ENCODE results near the gene MID1IP1. TPM values are rescaled to one million over a fixed set of nuclear protein-coding genes. Genes with fewer than 3 reads are reported as not detected.

Gene MID1IP1, protein sequence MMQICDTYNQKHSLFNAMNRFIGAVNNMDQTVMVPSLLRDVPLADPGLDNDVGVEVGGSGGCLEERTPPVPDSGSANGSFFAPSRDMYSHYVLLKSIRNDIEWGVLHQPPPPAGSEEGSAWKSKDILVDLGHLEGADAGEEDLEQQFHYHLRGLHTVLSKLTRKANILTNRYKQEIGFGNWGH
- polyA plus RNA-seq (2013, experiment 1 of 2; ENCODE audit: insufficient read length): 48.0 TPM
- polyA plus RNA-seq (2013, experiment 2 of 2; ENCODE audit: insufficient read length): 44.7 TPM

DNA sequence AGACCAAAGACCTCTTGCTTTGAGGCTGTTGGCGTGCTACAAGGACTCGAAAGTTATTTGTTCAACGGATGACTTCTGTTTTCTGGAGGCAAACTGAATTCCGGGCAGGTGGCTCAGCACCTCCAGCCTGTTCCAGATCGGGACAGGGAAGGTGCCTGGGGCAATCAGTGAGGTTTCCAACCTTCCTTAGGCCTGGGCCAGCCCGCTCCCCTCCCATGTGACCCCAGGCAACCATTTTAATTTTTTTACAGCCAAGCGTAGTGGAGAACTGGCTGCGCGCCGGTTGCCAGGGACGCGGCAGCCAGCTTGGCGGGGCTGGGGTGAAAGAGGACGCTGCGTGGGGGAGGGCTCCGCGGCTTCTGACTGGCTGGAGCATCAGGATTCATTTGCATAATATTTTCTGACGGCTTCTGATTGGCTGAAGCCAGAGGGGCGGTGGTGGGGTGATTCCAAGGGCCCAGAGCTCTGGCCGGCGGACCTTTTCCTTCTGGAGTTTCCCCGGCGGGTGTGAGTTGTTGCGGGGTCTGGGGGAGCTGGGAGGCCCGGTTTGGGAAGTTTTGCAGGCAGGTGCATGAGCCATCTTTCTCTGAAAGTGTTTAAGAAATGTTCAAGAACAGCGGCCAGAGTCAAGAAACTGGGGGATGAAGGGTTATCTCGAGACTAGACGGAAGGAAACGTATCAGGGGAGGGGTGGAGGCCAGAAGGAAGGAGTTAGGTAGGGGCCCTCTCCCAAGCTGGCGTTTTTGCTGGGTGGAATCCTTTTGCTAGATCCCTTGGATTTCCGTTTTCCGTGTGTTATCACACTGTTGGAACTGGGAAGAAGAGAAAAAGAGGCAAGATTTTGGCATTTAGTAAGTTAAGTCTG is at the start of gene MID1IP1:
TSS of gene MID1IP1 (plus strand) at position 479 of the 865 bp plus-strand sequence. CDS start 3,488 bp downstream, outside the sequence.
- DNase-seq: peak; percentile 93

DNA sequence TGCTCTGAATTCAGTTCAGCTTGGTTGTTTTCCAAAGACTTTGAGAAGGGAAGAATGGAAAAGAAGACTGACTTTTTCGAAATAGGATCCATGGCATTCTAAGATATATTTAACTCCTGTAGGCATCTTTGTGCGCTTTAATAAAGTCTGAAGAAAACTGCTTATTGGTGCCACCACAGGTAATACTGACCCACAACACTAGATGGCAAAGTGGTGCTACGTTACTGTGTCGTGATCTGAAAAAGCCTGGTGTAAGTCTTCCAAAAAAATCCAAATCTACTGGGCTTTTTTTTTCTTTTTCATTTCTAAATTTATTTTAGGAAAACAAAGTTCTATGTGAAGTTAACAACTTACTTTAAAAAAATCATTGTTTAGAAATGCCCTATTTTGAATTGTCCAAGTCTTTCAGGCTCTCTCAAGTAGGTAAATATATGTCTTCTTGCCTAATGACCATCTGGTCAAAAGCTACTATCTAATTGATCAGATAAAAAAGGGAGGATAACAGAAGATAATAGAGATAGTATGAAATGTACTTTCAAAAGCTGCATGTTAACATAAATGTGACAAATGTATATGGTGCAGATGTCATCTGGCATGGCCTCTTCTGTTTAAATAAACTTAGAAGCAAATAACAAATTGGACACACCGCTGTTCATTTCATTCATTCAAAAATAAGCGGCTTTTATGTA is 47.0 kb upstream of the MID1IP1 start:
- DNase-seq: peak; percentile 46

DNA sequence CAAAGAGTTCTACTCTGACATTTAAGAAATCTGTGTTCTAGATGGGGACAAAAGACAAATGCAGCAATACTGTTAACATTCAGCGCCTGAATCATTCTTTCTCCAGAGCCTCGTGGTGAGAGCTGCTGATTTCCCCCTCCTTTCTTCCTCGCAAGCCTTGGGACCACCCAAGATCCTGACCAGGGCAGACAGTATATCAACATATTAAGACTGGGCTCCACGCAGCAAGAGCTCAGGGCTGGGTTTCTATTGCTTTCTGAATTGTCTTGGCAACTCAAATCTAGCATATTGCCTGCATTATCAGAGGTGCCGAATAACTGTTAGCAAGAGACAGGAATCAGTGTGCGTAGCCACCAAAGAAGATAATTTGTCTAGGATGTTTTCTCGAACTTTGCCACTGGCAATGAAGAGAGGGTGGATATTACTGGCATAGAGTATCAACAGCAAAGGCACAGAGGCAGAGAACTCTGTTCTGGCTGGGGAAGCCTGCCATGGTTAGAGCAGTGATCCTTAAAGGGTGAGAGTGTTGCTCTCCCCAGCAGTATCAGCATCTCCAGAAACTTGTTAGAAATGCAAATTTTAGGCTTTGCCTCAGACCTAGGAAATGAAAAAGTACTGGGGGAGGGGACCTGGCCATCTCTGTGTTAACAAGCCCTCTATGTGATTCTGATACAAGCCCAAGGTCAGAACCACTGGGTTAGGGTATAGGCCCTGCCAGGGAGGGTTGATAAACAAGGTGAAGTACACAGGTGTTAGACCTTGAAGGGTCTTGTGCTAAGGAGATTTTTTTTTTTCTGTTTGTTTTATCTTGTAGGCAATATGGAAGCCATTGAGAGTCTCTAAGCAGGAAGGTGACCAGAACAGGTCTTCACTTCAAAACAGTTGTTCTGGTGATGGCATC is 46.2 kb upstream of the MID1IP1 start:
- DNase-seq: no peak

DNA sequence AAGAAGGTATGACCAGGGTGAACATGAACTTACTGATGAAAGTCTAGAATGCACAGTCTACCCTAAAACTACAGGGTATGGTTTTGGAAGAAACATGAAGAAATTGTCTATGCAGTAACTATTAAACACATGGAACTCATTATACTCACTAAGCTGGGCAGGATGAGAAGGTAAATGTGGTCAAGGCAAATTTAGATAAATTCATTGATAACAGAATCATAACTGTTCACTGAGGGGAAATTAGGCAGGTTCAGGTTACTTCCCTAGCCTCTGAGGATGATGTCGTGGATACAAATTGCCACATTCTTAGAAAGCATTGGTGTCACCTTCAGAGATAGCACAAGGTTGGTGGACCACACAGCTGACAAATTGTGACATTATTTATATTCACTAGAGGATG is 40.4 kb upstream of the MID1IP1 start:
- DNase-seq: no peak

DNA sequence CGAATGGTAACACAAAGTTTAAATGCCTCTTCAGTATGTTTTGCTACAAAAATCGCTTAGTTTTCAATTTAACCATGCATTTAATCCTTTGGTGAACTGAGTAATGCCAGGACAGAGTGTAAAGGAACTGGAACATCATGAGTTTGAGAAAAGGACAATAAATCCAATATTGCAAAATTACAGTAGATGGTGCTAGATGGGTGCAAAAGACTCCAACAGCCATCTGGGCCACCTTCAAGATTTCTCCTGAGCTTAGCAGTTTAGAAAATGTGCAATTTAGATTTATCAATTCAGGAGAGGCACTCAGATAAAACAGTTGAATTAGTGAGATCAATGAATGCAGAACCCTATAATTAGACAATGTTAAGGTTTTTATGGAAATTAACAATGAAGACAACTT is 33.2 kb upstream of the MID1IP1 start:
- DNase-seq: peak; percentile 32

DNA sequence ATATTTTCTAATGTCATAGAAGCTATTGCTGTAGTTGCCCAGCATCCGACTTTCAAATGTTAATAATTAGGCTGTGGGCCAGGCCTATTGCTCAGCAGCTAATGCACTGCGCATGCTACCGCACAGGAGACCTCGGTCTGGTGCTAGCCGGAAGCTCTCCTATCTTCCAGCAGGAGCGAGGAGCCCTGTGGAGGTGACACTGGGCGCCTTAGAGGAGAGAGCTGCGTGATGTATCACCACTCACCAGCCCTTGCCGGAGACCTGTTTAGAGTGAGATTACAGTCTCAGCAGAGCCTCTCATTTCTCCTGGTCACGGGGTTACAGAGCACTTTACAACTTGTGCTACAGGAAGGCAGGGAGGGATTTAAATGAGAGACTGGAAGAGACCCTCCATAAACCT is 31.1 kb upstream of the MID1IP1 start:
- DNase-seq: no peak

DNA sequence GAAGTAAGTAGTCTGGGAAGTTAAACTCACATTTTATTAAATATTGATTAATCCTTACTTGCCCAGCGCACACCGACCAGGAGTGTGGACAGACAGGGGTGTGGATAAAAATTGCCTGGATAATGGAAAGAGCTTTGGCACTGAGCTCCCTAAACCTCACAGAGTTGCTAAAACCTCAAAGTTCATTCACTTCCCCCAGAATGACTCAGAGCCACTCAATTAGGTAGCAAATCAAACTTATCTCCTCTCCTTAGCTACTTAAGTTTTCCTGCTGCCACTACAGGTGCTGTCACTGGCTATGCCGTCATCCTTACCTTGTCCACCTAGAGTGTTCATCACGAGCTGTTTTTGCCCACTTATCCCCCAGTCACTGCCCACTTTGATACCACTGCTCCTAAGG is 27.0 kb upstream of the MID1IP1 start:
- DNase-seq: no peak

DNA sequence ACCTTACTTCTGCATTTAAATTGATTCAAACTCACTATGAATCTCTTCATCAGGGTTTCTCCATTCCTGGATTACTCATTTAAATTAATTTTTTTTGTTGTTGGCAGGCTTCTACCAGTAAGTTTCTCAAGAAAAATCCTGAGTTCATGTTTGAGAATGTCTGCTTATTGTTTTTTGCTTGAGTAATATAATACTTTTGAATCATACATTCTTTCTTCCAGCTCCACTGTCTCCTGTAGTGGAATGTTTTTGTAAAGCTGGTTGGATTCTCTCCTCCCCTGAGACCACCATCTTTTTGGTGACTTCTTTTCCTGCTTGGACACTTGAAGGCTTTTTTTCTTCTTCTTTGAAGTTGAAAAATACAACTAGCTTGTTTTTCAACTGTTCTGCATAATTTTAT is 4.3 kb upstream of the MID1IP1 start:
- DNase-seq: peak; percentile 85

DNA sequence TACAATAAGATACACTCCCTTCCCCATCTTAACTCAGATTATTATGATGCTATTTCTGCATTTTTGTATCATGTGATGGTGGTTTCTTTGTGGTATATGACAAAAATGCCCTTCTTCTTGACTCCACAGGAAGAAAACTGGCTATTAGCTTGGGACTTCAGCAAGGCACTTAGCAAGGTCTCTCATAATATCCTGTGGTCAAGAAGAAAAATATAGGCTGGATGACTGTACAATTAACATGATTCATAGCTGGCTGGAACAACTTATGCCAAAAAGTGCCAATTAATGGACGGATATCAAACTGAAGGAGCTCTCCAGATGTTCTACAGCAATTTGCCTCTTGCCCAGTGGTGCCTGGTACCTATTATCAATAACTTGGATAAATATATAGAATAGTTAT is 2.3 kb upstream of the MID1IP1 start:
- DNase-seq: peak; percentile 91

DNA sequence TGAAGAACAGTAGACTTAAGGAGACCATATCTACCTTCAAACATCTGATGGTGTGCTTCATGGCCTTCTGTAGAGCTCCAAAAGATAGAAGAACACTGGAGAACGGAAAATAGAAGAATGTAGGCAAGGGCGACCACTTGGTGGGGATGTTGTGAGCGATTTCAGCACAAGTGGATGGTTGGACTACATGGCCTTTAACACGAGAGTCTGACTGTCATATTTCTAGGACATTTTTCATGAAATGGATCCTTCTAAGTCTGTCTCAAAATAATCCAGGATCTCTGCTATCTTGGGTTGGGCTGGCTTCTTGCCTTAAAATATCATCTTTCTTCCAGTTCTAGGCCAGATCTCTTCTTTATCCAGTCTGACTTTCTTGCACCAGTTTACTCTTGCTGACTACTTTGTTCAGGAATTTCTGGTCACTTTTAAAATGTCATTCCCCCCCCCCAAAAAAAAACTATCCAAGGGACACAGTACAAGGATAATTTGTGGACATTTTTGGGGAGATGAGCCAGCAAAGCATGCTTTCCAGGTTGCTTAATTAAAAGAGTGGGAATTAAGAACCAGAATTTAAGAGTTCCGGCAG is 1.2 kb upstream of the MID1IP1 start:
- DNase-seq: peak; percentile 46

DNA sequence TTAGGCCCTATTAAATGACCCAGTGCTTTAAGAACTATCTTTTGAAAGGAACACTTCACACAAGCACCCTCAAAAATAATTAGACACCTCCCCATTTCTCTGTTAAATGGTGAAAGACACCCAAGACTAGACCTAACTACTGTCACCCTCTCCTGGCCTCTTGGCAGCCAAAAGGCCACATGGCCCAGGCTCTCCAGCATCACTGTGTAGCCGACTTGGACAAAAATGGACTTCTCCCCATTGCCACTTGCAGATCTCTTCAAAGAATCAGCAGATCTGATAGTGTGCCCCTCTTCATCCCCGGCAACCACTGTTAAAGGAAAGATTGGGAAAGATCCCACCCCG is 2.0 kb downstream of the MID1IP1 start:
- DNase-seq: no peak

DNA sequence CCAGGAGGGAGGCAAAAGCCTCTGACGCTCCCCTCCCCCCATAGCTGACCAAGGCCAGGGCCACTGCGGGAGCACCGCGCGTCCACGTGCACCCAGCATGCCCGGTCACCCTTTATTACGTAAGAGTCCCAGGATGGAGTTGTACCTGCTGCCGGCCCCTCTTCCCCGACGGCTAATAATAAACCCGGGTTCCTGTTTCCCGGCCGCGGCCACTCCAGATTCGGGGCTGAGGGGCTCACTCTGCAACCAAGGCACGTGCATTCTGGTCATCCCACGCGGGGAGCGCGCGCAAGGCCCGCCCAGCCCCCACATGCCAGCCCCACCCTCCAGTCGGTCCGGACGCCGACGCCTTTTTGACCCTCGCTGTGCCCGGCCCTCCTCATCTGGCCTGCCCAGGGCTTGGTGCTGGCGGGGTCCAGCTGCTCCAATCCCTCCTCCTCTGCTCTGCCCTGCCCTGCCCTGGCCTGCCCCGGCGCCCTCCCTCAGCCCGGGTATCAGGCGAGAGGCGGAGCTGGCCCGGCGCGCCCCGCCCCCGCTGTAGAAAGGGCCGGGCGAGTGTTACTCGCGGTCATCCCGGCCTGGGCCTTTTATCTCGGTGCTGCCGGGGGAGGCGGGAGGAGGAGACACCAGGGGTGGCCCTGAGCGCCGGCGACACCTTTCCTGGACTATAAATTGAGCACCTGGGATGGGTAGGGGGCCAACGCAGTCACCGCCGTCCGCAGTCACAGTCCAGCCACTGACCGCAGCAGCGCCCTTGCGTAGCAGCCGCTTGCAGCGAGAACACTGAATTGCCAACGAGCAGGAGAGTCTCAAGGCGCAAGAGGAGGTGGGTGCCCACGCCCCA is 2.6 kb downstream of the MID1IP1 start:
- peak; percentile 80 for DNase-seq

DNA sequence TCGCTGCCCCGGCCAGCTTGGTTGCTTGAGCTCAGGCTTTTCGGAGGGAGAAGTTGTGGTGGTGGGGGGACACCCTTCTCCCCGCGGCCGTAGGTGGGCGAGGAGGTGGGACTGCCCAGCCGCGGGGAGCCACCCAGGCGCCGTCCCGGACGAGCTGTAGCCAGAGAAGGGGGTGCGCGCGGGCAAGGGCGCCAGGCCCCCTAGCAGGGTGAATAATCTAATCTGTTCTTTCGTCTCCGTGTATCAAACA is 3.1 kb downstream of the MID1IP1 start:
- no peak for DNase-seq

DNA sequence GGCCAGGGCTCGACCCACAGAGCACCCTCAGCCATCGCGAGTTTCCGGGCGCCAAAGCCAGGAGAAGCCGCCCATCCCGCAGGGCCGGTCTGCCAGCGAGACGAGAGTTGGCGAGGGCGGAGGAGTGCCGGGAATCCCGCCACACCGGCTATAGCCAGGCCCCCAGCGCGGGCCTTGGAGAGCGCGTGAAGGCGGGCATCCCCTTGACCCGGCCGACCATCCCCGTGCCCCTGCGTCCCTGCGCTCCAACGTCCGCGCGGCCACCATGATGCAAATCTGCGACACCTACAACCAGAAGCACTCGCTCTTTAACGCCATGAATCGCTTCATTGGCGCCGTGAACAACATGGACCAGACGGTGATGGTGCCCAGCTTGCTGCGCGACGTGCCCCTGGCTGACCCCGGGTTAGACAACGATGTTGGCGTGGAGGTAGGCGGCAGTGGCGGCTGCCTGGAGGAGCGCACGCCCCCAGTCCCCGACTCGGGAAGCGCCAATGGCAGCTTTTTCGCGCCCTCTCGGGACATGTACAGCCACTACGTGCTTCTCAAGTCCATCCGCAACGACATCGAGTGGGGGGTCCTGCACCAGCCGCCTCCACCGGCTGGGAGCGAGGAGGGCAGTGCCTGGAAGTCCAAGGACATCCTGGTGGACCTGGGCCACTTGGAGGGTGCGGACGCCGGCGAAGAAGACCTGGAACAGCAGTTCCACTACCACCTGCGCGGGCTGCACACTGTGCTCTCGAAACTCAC is 3.6 kb downstream of the MID1IP1 start:
- DNase-seq: no peak

DNA sequence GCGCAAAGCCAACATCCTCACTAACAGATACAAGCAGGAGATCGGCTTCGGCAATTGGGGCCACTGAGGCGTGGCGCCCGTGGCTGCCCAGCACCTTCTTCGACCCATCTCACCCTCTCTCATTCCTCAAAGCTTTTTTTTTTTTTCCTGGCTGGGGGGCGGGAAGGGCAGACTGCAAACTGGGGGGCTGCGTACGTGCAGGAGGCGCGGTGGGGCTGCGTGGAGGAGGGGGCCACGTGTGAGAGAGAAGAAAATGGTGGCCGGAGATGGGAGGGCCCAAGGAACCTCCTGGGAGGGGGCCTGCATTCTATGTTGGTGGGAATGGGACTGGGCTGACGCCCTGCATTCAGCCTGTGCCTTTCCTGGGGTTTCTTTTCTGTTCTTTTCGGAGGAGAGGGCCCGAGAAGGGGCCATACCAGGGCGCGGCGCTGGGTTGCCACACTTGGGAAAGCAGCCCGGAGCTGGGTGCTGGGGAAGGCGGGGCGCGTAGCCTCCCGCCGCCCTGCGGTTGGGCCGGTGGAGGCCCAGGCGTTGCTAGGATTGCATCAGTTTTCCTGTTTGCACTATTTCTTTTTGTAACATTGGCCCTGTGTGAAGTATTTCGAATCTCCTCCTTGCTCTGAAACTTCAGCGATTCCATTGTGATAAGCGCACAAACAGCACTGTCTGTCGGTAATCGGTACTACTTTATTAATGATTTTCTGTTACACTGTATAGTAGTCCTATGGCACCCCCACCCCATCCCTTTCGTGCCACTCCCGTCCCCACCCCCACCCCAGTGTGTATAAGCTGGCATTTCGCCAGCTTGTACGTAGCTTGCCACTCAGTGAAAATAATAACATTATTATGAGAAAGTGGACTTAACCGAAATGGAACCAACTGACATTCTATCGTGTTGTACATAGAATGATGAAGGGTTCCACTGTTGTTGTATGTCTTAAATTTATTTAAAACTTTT is 4.5 kb downstream of the MID1IP1 start:
- DNase-seq: peak; percentile 87

DNA sequence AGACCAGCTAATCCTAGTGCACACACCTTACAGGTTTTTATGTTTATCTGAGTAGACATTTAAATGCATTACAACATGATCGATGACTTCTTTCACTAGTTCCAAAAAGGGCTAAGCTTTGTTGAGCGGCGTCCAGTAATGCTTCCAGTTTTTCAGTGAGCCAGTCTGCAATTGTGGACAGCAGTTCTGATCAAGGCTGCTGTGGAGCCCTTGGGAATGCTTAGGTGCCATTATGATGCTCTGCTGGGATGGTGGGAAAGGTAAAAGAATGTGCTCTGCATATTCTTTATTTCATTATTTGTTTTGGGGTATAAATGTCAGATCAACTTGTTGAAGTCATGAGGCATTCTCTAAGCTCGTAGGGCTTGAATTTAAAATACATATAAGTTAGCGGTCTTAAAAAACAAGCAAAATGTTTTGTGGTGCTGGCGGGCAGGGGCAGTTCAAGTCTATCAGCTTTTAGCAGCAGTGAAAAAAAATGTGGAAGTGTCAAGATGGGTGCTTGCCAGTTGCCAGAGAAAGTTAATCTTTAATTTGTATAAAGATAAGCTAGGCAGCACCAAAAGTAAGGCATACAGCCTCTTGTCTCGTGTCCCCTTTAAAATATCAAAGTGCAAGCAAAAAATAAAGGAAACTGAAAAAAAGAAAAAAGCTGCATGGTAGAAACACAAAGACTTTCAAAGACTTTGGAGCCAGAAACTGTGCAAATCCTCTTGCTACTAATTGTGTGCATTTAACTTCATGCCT is 5.8 kb downstream of the MID1IP1 start:
- no peak for DNase-seq

DNA sequence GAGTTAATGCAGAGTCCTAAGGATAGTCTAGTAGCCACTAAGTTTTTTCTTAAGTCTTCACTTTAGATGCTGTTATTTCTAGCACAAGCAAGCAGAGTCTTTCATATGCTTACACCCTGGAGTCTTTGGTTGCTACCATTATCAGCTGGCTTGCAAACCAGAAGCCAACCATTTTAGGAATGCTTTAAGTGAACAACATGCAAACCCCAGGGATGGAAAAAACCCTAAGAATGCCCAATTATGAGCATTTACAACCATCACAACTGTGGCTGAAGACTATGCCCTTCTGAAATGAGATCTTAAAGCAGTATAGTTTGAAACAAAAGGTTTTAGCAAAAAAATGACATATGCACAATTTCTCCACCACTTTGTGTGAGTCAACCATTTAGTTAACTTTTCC is 6.6 kb downstream of the MID1IP1 start:
- peak; percentile 72 for DNase-seq

DNA sequence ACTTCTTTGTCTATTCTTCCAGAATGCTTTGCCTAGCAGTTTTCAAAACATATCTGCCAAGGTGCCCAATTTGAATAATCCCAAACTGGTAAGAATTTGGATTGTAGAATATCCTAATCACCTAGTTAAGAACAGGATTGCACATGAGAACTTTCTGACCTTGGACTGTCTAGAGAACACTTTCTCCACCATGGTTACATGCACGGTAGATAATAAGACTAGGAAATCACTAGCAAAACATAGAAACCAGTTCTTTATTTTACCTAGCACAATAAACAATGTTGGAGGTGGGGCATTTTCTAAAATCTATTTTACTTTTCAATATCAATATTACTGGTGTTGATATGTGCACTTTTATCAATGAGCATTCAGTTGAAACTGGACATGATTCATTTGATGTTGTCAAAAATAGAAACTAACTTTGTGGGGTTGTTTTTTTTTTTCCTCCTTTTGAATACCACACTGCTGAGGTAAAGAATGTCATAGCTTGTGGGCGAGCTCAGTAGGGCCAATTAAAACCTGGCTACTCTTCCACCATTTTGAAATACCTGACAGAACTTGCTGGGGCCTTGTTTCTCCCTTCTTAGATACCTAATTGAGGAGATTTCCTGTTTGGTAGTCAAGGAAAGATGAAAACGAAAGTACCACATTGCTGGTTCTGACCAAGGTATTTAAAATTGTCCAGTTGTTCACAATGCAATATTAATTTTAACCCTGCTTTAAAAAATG is 10.4 kb downstream of the MID1IP1 start:
- peak; percentile 40 for DNase-seq

Data from fibroblast of skin of scalp (primary cell).